Spleen (tissue), 7 donors: Measurements from ENCODE around the gene PEX14.
A peak's percentile ranks its signal among the peaks of the same experiment; 100 is the strongest.

ENCODE experiments used
- POLR2A ChIP-seq, 3 donors: fragments of 450-650 bp; IDR thresholded peaks; one replicate each; pipeline ENCODE4 v1.5.1; 2017; ENCODE audit warnings: antibody characterized with exemption in 3 of 3, mild to moderate bottlenecking in 1 of 3
- POLR2AphosphoS5 ChIP-seq, 3 donors: sonication (generic); formaldehyde crosslinking; IDR thresholded peaks; one replicate each; pipeline ENCODE4 v1.5.1; 2017; ENCODE audit warnings: antibody characterized with exemption in 3 of 3
- TF ChIP-seq, protein P1 (sequence below), 11 experiments: fragments of 200-600 bp in 7 of 11; fragments of 450-650 bp in 4 of 11; sonication (generic) in 4 of 11; IDR thresholded peaks in 8 of 11; conservative IDR thresholded peaks in 3 of 11; 1 replicate in 7 of 11; 2 replicates in 4 of 11; pipeline versions ENCODE4 v1.4.0 to v1.8.0; 2016 to 2021; ENCODE audit warnings: antibody characterized with exemption in 11 of 11, inconsistent platforms in 4 of 11, mild to moderate bottlenecking in 1 of 11
- donor health status: DM: no; HTN: no; CAD: no; lungs with moderate emphysema.
- donor health status: DM: no; HTN: no; CAD: no.
- donor health status: DM: no; HTN: no; CAD: no.

DNA sequence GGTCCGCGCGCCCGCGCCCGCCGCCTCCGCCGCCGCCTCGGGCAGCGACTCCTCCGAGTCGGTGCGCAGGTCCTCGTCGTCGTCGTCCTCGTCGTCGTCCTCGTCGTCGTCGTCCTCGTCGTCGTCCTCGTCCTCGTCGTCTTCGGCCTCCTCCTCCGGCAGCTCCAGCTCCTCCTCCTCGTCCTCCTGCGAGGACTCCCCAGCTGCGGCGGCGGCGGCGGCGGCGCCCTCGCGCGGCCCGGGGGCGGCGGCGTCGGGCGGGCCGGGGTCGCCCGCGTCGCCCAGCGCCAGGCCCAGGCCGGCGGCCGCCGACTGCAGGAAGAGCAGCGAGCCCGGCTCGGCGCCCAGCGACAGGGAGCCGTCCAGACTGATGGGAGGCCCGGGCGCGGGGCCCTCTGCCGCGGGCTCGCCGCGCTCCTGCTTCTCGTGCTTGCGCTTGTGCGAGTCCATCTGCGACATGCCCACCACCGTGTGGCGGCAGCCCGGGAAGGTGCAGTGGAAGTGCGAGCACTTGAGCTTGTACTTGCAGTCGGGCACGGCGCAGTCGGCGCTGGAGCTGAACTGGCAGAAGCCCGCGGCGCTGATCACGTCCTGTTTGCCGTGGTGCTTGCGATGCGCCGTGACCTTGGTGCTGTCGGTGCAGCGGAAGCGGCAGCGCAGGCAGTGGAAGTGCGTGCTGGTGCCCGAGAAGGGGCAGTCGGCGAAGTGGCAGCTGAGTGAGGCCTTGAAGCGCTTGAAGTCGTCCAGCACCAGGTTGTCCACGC is 164.4 kb downstream of the PEX14 start:
- TF ChIP-seq, protein P1, sequence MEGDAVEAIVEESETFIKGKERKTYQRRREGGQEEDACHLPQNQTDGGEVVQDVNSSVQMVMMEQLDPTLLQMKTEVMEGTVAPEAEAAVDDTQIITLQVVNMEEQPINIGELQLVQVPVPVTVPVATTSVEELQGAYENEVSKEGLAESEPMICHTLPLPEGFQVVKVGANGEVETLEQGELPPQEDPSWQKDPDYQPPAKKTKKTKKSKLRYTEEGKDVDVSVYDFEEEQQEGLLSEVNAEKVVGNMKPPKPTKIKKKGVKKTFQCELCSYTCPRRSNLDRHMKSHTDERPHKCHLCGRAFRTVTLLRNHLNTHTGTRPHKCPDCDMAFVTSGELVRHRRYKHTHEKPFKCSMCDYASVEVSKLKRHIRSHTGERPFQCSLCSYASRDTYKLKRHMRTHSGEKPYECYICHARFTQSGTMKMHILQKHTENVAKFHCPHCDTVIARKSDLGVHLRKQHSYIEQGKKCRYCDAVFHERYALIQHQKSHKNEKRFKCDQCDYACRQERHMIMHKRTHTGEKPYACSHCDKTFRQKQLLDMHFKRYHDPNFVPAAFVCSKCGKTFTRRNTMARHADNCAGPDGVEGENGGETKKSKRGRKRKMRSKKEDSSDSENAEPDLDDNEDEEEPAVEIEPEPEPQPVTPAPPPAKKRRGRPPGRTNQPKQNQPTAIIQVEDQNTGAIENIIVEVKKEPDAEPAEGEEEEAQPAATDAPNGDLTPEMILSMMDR (IDR thresholded peaks at IDR 0.05 in 8 of 11, conservative IDR thresholded peaks at IDR 0.05 in 3 of 11) = no peak
- no peak for TF ChIP-seq POLR2A (IDR thresholded peaks at IDR 0.05)
- TF ChIP-seq POLR2AphosphoS5 (IDR thresholded peaks at IDR 0.05) = peak in 2 of 3 donors; percentile 27 to 53
